Activated B cell treated with CpG ODN at 0.5 μM for 24 hours (primary cell): ENCODE measurements around the gene SH3RF3. TPM values are rescaled to one million over a fixed set of nuclear protein-coding genes. Genes with fewer than 3 reads are reported as not detected.
A peak's percentile ranks its signal among the peaks of the same experiment; 100 is the strongest.

Experiments
- ATAC-seq: fragments of 200-7000 bp; cut with Tn5 transposase; one replicate; pipeline ENCODE4 v1.10.0; 2021; ENCODE audit warnings: low read depth, mild to moderate bottlenecking, moderate library complexity
- CTCF ChIA-PET: fragments of 350-600 bp; sonication (Branson Sonifier 250); formaldehyde crosslinking; loops from one replicate; lab custom pipeline; 2021; ENCODE audit warnings: antibody characterized with exemption; lab: Charles Lee
- POLR2A ChIA-PET: fragments of 350-600 bp; sonication (Branson Sonifier 250); formaldehyde crosslinking; loops from one replicate; lab custom pipeline; 2021; ENCODE audit warnings: antibody characterized with exemption; lab: Charles Lee
- DNase-seq: peaks from one replicate; pipeline ENCODE4 v3.0.0; 2022
- H3K27ac Mint-ChIP-seq: one replicate; pipeline ENCODE4 v1.8.0; 2020; ENCODE audit warnings: mixed read lengths
- H3K27me3 Mint-ChIP-seq: one replicate; pipeline ENCODE4 v1.8.0; 2021; ENCODE audit warnings: mixed read lengths
- H3K36me3 Mint-ChIP-seq: one replicate; pipeline ENCODE4 v1.8.0; 2021; ENCODE audit warnings: low read depth, mixed read lengths
- H3K4me1 Mint-ChIP-seq: one replicate; pipeline ENCODE4 v1.8.0; 2021; ENCODE audit warnings: mixed read lengths
- H3K4me3 Mint-ChIP-seq: one replicate; pipeline ENCODE4 v1.8.0; 2020; ENCODE audit warnings: mild to moderate bottlenecking, mixed read lengths
- H3K9me3 Mint-ChIP-seq: one replicate; pipeline ENCODE4 v1.8.0; 2020; ENCODE audit warnings: mixed read lengths
- CTCF ChIP-seq: fragments of 200-600 bp; IDR thresholded peaks from one replicate; pipeline ENCODE4 v1.8.0; 2022; ENCODE audit warnings: antibody characterized with exemption, mild to moderate bottlenecking
- intact Hi-C: fragments of 100-400 bp; cut with micrococcal nuclease; formaldehyde crosslinking; loops from one replicate; pipeline ENCODE4 v1.15.1; 2024
- total RNA-seq: library from RNA; stranded (reverse); gene quantifications from 2 replicates; pipeline ENCODE4 v1.2.3, GENCODE V29; 2022

Gene SH3RF3
- total RNA-seq, 1 donor from 2014 or later = 0.09 TPM

GRCh38 chr2:109373791-109374547, 245.0 kb downstream of the SH3RF3 start:
- Mint-ChIP-seq H3K4me3 (no peak overlapping the region), H3K27ac (no peak overlapping the region)

GRCh38 chr2:109374548-109375130, 245.6 kb downstream of the SH3RF3 start:
- no peaks in the 10 kb centered on the region for H3K27me3 Mint-ChIP-seq
- intact Hi-C loops = no loop called here
- no peak overlapping the region for H3K4me3 Mint-ChIP-seq
- DNase-seq (peak; percentile 9), ATAC-seq (no peak)
- no peak overlapping the region for H3K27ac Mint-ChIP-seq
- TF ChIP-seq CTCF = no peak
- H3K9me3 Mint-ChIP-seq = no peaks in the 10 kb centered on the region
- CTCF ChIA-PET = no interaction called here
- no peaks in the 10 kb centered on the region for H3K36me3 Mint-ChIP-seq
- no peaks in the 10 kb centered on the region for H3K4me1 Mint-ChIP-seq
- POLR2A ChIA-PET = no interaction called here

More at GRCh38 chr2:109373791-109374547, 245.0 kb downstream of the SH3RF3 start:
- H3K27me3 Mint-ChIP-seq = no peaks in the 10 kb centered on the region
- ChIA-PET POLR2A (no interaction called here), CTCF (no interaction called here)
- no peaks in the 10 kb centered on the region for H3K4me1 Mint-ChIP-seq
- no peak for TF ChIP-seq CTCF
- H3K36me3 Mint-ChIP-seq = no peaks in the 10 kb centered on the region
- H3K9me3 Mint-ChIP-seq = no peaks in the 10 kb centered on the region
- intact Hi-C loops = no loop called here
- ATAC-seq (no peak), DNase-seq (peak; percentile 8)

- H3K36me3 Mint-ChIP-seq = no peaks in the 10 kb centered on the region
- no peak for ATAC-seq
- no peak overlapping the region for H3K4me3 Mint-ChIP-seq
- no peaks in the 10 kb centered on the region for H3K4me1 Mint-ChIP-seq
- intact Hi-C loops = no loop called here
- H3K27me3 Mint-ChIP-seq = no peaks in the 10 kb centered on the region
- ChIA-PET POLR2A (no interaction called here), CTCF (no interaction called here)
- peak; percentile 2 for DNase-seq
- no peak for TF ChIP-seq CTCF
- H3K9me3 Mint-ChIP-seq = no peaks in the 10 kb centered on the region
- H3K27ac Mint-ChIP-seq = no peak overlapping the region
Observed at GRCh38 chr2:109375131-109375561, 246.1 kb downstream of the SH3RF3 start.

GRCh38 chr2:109375656-109376055, 246.7 kb downstream of the SH3RF3 start:
- ATAC-seq (no peak), DNase-seq (peak; percentile 3)
- H3K27me3 Mint-ChIP-seq = no peaks in the 10 kb centered on the region
- TF ChIP-seq CTCF = no peak
- H3K4me3 Mint-ChIP-seq = no peak overlapping the region
- no peaks in the 10 kb centered on the region for H3K36me3 Mint-ChIP-seq
- intact Hi-C loops = no loop called here
- ChIA-PET POLR2A (no interaction called here), CTCF (no interaction called here)
- H3K4me1 Mint-ChIP-seq = no peaks in the 10 kb centered on the region
- no peaks in the 10 kb centered on the region for H3K9me3 Mint-ChIP-seq
- no peak overlapping the region for H3K27ac Mint-ChIP-seq

- Mint-ChIP-seq H3K36me3 (no peaks in the 10 kb centered on the region), H3K27ac (no peak overlapping the region), H3K4me3 (no peak overlapping the region), H3K9me3 (no peaks in the 10 kb centered on the region), H3K27me3 (no peaks in the 10 kb centered on the region), H3K4me1 (no peaks in the 10 kb centered on the region)
- ATAC-seq (no peak), DNase-seq (no peak)
- CTCF ChIA-PET = no interaction called here
- no peak for TF ChIP-seq CTCF
- POLR2A ChIA-PET = no interaction called here
- intact Hi-C loops = no loop called here
Observed at GRCh38 chr2:109376115-109376514, 247.1 kb downstream of the SH3RF3 start.
